Measurements from ENCODE around the gene LIN52. TPM values are rescaled to one million over a fixed set of nuclear protein-coding genes. Genes with fewer than 3 reads are reported as not detected.

Gene LIN52
- total RNA-seq, 3 donors from 2014 or later, result 11.1 to 13.0 (median 11.4) TPM

- DNase-seq (ENCODE audit: low spot score in 2 of 2), result no peak
- H3K4me1 ChIP-seq, result no peaks in the 10 kb centered on the region
- H3K4me3 ChIP-seq, result no peak overlapping the region
- H3K27ac ChIP-seq, result no peak overlapping the region
- no peaks in the 10 kb centered on the region for H3K36me3 ChIP-seq
- H3K27me3 ChIP-seq, result no peaks in the 10 kb centered on the region
- H3K9me3 ChIP-seq, result no peaks in the 10 kb centered on the region
- no peak for TF ChIP-seq CTCF (IDR thresholded peaks at IDR 0.05)
- intact Hi-C loops (cut with DNase I; ENCODE audit: low total_unique reads), result loop anchor here (5.0 kb wide), 1 partner anchor 1433 kb away; no protein-coding TSS in a partner anchor
These were observed 49.2 kb downstream of the LIN52 start for GRCh38 chr14:74133833-74134481.

GRCh38 chr14:74134484-74134883 is 49.7 kb downstream of the LIN52 start:
- Histone ChIP-seq H3K36me3 (no peaks in the 10 kb centered on the region), H3K4me3 (no peak overlapping the region), H3K27ac (no peak overlapping the region), H3K9me3 (no peaks in the 10 kb centered on the region), H3K4me1 (no peaks in the 10 kb centered on the region), H3K27me3 (no peaks in the 10 kb centered on the region)
- intact Hi-C loops (cut with DNase I; ENCODE audit: low total_unique reads), result loop anchor here (5.0 kb wide), 1 partner anchor 1433 kb away; no protein-coding TSS in a partner anchor
- TF ChIP-seq CTCF (IDR thresholded peaks at IDR 0.05), result no peak
- no peak for TF ChIP-seq POLR2A (IDR thresholded peaks at IDR 0.05)
- no peak for TF ChIP-seq POLR2AphosphoS5 (IDR thresholded peaks at IDR 0.05)
- no peak for DNase-seq (ENCODE audit: low spot score in 2 of 2)

- H3K36me3 ChIP-seq, result no peaks in the 10 kb centered on the region
- H3K4me3 ChIP-seq, result no peak overlapping the region
- H3K9me3 ChIP-seq, result no peaks in the 10 kb centered on the region
- no peaks in the 10 kb centered on the region for H3K4me1 ChIP-seq
- DNase-seq (ENCODE audit: low spot score in 2 of 2), result no peak
- H3K27me3 ChIP-seq, result no peaks in the 10 kb centered on the region
- H3K27ac ChIP-seq, result no peak overlapping the region
- TF ChIP-seq POLR2AphosphoS5 (IDR thresholded peaks at IDR 0.05), result no peak
- TF ChIP-seq CTCF (IDR thresholded peaks at IDR 0.05), result no peak
- no peak for TF ChIP-seq POLR2A (IDR thresholded peaks at IDR 0.05)
- intact Hi-C loops (cut with DNase I; ENCODE audit: low total_unique reads), result no loop called here
These were observed 50.7 kb downstream of the LIN52 start for GRCh38 chr14:74135426-74135825.

GRCh38 chr14:74140374-74140850 is 55.7 kb downstream of the LIN52 start:
- intact Hi-C loops (cut with DNase I; ENCODE audit: low total_unique reads), result no loop called here
- Histone ChIP-seq H3K36me3 (no peaks in the 10 kb centered on the region), H3K27me3 (no peaks in the 10 kb centered on the region), H3K4me3 (no peak overlapping the region), H3K27ac (no peak overlapping the region), H3K9me3 (no peaks in the 10 kb centered on the region), H3K4me1 (no peaks in the 10 kb centered on the region)
- TF ChIP-seq POLR2AphosphoS5 (IDR thresholded peaks at IDR 0.05) (peak in 1 of 3 donors; percentile 38), POLR2A (IDR thresholded peaks at IDR 0.05) (no peak)
- DNase-seq (ENCODE audit: low spot score in 2 of 2), result no peak

GRCh38 chr14:74141703-74142102 is 56.9 kb downstream of the LIN52 start:
- no peak for TF ChIP-seq POLR2A (IDR thresholded peaks at IDR 0.05)
- no peak for TF ChIP-seq CTCF (IDR thresholded peaks at IDR 0.05)
- TF ChIP-seq POLR2AphosphoS5 (IDR thresholded peaks at IDR 0.05), result no peak
- no peaks in the 10 kb centered on the region for H3K9me3 ChIP-seq
- H3K4me1 ChIP-seq, result no peaks in the 10 kb centered on the region
- no peaks in the 10 kb centered on the region for H3K27me3 ChIP-seq
- no peaks in the 10 kb centered on the region for H3K36me3 ChIP-seq
- intact Hi-C loops (cut with DNase I; ENCODE audit: low total_unique reads), result no loop called here
- no peak for DNase-seq (ENCODE audit: low spot score in 2 of 2)
- no peak overlapping the region for H3K4me3 ChIP-seq
- H3K27ac ChIP-seq, result peak overlapping the region in 1 of 2 donors; percentile 34

Data from breast epithelium (tissue), 4 donors.